Neural crest cell (in vitro differentiated cells): ENCODE data around the gene GZMB. TPM values are rescaled to one million over a fixed set of nuclear protein-coding genes. Genes with fewer than 3 reads are reported as not detected.
"Not testable (repeated sequence)": the region's sequence is repeated elsewhere in the genome, so short reads cannot be mapped to it uniquely, and the experiment has no call there.

Source experiments
- DNase-seq: peaks from one replicate; pipeline ENCODE4 v3.0.0; 2021; ENCODE audit warnings: low read depth, mixed read lengths, low spot score
- H3K27ac Mint-ChIP-seq: one replicate; pipeline ENCODE4 v1.8.0; 2021; ENCODE audit warnings: mild to moderate bottlenecking, mixed read lengths; ENCODE audit not compliant: unreplicated experiment
- H3K27me3 Mint-ChIP-seq: 2 replicates; pipeline ENCODE4 v1.8.0; 2021; ENCODE audit warnings: low read depth, mild to moderate bottlenecking, mixed read lengths
- H3K36me3 Mint-ChIP-seq: 2 replicates; pipeline ENCODE4 v1.8.0; 2021; ENCODE audit warnings: low read depth, mild to moderate bottlenecking, mixed read lengths
- H3K4me1 Mint-ChIP-seq: 2 replicates; pipeline ENCODE4 v1.8.0; 2021; ENCODE audit warnings: mixed read lengths
- H3K4me3 Mint-ChIP-seq: one replicate; pipeline ENCODE4 v1.8.0; 2021; ENCODE audit warnings: mild to moderate bottlenecking, mixed read lengths
- H3K9me3 Mint-ChIP-seq: 2 replicates; pipeline ENCODE4 v1.8.0; 2021; ENCODE audit warnings: mixed read lengths
- CTCF ChIP-seq: fragments of 200-600 bp; sonication (generic); conservative IDR thresholded peaks from 2 replicates; pipeline ENCODE4 v1.5.0; 2021; ENCODE audit warnings: antibody characterized with exemption, mild to moderate bottlenecking
- total RNA-seq: library from RNA; stranded (reverse); gene quantifications from 2 replicates; pipeline ENCODE4 v1.2.1, GENCODE V29; 2021

The GZMB gene
- total RNA-seq, 1 donor from 2014 or later, result not detected

DNA sequence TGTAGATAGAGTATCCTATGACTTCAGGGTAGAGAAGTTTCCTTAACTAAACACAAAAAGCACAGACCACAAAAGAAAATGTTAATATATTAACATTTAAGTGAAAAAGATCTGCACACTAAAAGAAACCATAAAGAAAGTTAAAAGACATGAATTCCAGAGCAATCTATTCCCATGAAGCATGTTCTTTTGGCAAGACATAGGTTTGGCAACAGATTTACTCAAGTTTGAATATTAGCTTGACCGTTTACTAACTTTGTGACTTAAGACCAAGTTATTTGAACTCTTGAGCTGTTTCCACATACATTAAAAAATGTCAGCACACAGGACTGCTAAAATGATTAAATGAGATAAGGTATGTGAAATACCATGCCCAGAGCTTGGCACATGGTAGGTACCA lies 35.7 kb upstream of the GZMB start:
- Mint-ChIP-seq H3K9me3 (no peaks in the 10 kb centered on the region), H3K27ac (no peak overlapping the region), H3K36me3 (no peaks in the 10 kb centered on the region)

GRCh38 chr14:24665440-24665991 lies 31.5 kb upstream of the GZMB start:
- H3K27ac Mint-ChIP-seq, result no peak overlapping the region
- H3K4me3 Mint-ChIP-seq, result no peak overlapping the region

More for the DNA sequence above, 35.7 kb upstream of the GZMB start:
- H3K4me1 Mint-ChIP-seq, result no peaks in the 10 kb centered on the region
- DNase-seq, result no peak
- H3K4me3 Mint-ChIP-seq, result no peak overlapping the region
- TF ChIP-seq CTCF, result no peak
- H3K27me3 Mint-ChIP-seq, result peaks cover 65% of the 10 kb centered on the region

GRCh38 chr14:24664366-24664765 lies 30.4 kb upstream of the GZMB start:
- no peaks in the 10 kb centered on the region for H3K36me3 Mint-ChIP-seq
- H3K9me3 Mint-ChIP-seq, result no peaks in the 10 kb centered on the region
- no peak overlapping the region for H3K27ac Mint-ChIP-seq
- no peak for DNase-seq
- H3K4me3 Mint-ChIP-seq, result no peak overlapping the region
- peaks cover 69% of the 10 kb centered on the region for H3K27me3 Mint-ChIP-seq
- TF ChIP-seq CTCF, result no peak
- H3K4me1 Mint-ChIP-seq, result no peaks in the 10 kb centered on the region

More at GRCh38 chr14:24665440-24665991, 31.5 kb upstream of the GZMB start:
- Mint-ChIP-seq H3K9me3 (no peaks in the 10 kb centered on the region), H3K36me3 (no peaks in the 10 kb centered on the region), H3K27me3 (peaks cover 66% of the 10 kb centered on the region), H3K4me1 (no peaks in the 10 kb centered on the region)
- no peak for DNase-seq
- TF ChIP-seq CTCF, result no peak

- Mint-ChIP-seq H3K36me3 (no peaks in the 10 kb centered on the region), H3K27ac (no peak overlapping the region), H3K4me1 (no peaks in the 10 kb centered on the region), H3K4me3 (no peak overlapping the region), H3K27me3 (peaks cover 73% of the 10 kb centered on the region), H3K9me3 (no peaks in the 10 kb centered on the region)
- DNase-seq, result no peak
- no peak for TF ChIP-seq CTCF
Observed at GRCh38 chr14:24662753-24663152, 28.8 kb upstream of the GZMB start.

- no peaks in the 10 kb centered on the region for H3K4me1 Mint-ChIP-seq
- TF ChIP-seq CTCF, result no peak
- H3K9me3 Mint-ChIP-seq, result no peaks in the 10 kb centered on the region
- no peak overlapping the region for H3K4me3 Mint-ChIP-seq
- no peak for DNase-seq
- H3K36me3 Mint-ChIP-seq, result no peaks in the 10 kb centered on the region
- H3K27me3 Mint-ChIP-seq, result peaks cover 85% of the 10 kb centered on the region
- H3K27ac Mint-ChIP-seq, result no peak overlapping the region
Observed at GRCh38 chr14:24659916-24660570, 26.1 kb upstream of the GZMB start.

DNA sequence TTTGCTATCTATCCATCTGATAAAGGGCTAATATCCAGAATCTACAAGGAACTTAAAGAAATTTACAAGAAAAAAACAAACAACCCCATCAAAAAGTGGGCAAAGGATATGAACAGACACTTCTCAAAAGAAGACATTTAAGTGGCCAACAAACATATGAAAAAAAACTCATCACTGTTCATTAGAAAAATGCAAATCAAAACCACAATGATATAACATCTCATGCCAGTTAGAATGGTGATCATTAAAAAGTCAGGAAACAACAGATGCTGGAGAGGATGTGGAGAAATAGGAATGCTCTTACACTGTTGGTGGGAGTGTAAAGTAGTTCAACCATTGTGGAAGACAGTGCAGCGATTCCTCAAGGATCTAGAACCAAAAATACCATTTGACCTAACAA lies 14.4 kb upstream of the GZMB start:
- not testable (repeated sequence) for H3K27ac Mint-ChIP-seq, H3K4me1 Mint-ChIP-seq, DNase-seq, H3K36me3 Mint-ChIP-seq, H3K4me3 Mint-ChIP-seq
- Mint-ChIP-seq H3K9me3 (peaks cover 13% of the 10 kb centered on the region), H3K27me3 (peaks cover 18% of the 10 kb centered on the region)
